OCI-M1 (cell line): Measurements from ENCODE around the gene FLNB.

Source experiments
- DNase-seq: peaks from one replicate; lab custom pipeline; 2025; lab: John Stamatoyannopoulos, UW

FLNB gene

DNA sequence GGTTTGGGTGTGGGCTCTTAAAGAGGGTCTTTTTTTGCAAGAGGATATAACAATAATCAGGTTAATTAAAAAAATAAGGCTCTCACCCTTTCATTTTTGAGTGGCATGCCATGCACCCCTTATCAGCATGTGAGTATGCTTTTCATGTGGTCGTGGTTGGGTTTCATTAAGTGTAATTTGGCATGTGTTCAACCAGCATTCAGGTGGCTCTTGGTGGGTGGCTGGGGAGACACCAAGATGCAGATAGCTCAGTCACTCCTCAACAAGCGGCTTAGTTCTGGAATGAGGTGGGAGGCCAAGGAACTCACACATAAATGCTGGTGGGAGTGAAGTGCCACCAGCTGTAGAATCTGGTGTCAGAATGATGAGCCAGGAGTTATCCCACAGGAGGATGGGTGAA is 66.8 kb downstream of the FLNB start:
- DNase-seq = peak; percentile 51

DNA sequence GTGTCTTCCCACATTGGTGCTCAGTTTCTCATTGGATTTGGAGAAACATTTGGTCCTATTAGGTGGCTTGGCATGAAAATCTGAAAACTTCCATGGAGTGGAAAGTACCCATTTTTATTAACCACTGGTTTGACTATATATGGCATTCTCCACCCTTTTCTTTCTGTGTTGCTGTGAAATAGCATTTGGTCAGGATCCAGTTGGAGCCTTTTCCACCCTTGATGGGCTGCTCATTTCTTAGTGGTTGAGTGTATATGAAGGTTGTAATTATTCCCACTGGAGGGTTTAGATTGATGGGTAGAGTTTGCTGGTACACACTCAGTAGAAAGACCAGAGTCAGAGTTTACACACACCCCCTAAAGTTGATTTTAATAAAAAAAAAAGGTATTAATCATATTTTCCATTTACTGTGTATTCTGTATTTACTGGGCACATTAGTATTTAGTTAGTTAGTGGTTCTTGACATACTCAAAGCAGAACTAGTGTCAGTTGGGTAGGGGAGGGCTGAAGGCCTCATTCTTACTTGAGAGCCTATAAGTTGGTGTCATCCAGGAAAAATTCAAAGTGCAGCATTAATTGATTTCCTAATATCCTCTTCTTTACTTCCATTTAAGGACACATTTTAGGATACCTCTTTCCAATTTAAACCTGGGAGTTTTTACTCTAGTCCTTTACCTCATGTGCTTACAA is 69.5 kb downstream of the FLNB start:
- DNase-seq = no peak

DNA sequence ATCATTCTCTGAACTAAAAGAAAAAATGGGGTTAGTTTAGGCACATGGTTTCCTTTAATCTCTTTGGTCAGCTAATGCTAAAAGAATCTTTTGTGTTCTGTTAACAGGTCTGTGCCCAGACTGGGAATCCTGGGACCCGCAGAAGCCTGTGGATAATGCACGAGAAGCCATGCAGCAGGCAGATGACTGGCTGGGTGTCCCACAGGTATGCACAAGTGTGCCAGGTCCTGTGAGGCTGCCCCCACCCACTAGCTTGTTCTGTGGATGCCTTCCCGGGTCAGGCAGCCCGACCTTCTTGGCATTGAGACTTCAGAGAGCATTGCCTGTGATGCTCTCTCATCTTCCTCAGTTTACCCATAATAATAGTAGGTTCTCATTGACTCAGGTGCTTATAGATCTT is 70.4 kb downstream of the FLNB start:
- DNase-seq = no peak

DNA sequence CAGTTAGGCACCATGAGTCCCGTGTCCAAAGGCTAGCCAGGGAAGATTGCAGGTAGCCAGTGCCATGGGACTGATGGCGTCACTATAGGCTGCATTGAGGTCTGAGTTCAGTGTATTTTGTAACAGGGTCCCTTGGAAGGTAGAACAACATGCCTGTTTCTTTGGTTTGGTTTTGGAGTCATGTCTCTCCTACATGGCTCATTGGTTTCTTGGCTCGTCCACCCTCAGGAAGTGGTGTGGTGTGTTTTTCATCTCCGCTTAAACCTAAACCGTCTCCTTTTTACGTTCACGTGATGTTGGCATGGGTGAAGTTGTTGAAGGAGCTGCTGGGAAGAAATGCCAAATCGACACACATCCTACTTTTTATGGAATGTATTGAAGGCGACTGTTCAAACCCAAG is 71.6 kb downstream of the FLNB start:
- no peak for DNase-seq

DNA sequence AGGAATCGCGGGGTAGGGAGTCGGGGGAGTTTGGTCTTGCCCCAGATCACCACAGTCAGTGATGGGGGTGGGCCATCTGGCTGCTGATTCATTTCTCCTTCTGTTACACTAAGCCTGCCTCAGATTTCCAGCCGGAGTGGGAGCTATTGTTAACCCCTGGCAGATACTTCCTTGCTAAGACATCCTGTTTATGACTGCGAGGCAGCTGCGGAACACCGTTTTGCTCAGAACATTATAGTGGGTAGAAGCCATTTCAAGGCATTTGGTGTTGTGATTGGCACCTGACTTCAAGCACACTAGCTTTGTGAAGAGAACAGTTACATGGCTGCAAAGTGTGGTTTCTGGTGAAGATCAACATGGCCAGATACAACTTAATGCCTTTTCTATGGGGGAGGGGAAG is 73.8 kb downstream of the FLNB start:
- DNase-seq = peak; percentile 77

DNA sequence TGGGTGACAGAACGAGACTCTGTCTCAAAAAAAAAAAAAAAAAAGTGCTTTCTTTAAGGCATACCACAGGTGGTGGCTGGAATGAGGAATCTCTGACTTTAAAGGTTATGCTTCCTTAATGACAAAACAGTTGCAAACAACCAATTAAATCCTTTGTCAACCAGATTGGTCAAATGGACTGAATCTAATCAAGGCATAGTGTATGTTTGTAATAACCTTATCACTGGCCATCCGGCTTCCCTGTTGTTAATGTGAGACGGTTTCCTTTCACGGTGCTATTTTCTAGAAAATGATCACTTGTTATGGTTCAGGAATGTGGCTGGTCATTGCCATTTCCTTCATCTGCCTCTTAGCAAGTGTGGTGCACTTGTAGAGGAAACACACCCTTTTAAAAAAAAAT is 75.9 kb downstream of the FLNB start:
- peak; percentile 76 for DNase-seq

DNA sequence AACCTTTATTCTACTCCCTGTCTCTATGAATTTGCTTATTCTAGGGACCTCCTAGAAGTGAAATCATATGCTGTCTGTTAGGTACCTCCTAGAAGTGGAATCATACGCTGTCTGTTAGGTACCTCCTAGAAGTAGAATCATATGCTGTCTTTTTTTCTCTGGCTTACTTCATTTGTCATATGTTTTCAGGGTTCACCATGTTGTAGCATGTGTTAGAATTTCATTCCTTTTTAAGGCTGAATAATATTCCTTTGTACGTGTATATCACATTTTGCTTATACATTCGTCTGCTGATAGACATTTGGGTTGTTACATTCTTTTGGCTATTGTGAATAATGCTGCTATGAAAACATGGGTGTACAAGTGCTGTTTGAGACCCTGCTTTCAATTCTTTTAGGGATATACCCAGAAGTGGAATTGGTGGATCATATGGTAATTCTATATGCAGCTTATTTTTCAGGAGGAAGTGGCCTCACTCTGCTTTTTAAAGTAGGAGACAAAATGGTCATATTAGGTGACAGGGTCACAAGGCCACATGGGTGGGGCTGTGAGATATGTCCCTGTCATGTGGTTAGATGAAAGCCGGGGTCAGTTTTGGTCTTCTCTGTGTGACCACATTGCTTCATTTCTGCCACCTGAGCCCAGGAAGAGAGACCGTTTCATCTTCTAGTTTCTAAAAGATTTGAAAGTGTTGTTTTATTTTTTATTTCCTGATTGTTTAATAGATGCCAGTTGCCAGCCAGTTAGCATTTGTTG is 76.7 kb downstream of the FLNB start:
- DNase-seq = peak; percentile 84

DNA sequence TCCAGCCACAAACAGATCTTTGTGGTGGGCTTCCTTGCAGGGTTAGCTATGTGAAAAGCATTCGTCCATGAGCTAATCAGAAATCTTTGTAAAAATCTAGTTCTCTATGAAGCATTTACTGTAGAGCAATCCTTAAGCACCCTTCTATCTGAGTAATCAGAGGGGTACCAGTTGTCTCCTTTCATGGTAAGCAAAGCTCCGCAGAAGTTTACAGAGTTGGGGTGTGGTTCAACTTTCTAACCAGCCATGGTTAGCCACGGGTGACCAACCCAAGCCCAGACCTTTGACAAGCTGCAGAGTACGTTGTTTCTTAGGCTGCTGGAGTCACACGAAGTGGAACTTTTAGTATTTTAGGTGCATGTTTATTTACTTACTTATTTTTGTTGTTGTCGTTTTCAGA is 77.4 kb downstream of the FLNB start:
- DNase-seq = peak; percentile 45

DNA sequence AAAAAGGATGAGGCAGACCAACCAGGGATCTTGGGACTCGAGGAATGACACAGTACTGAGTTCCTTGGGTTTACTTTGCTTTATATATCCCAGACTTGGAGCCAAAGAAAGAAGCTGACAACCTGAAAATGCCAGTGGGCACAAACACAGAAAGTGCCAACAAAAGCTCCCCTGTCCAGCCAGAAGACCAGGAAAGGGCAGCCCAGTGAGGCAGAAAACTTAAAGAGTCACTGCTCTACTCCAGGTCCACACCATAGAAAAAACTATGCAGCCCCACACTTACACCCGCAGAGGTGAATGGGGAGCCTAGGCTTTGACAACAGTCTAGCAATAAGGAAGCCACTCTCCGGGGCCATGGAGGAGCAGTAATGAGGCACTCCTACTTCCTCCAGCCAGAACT is 80.3 kb downstream of the FLNB start:
- DNase-seq = no peak

DNA sequence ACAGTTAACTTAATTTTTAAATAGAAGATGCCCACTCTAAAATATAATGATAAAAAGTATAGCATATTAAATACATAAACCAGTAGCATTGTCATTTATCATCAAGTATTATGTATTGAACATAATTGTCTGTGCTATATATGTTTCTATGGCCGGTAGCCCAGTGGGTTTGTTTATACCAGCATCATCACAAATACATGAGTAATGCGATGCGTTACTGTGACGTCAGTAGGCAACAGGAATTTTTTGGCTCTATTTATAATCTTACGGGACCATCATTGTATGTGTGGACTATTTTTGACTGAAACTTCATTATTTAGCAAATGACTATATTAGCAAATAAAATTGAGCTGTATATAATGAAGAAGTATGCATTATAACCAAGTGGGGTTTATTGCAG is 82.1 kb downstream of the FLNB start:
- no peak for DNase-seq

DNA sequence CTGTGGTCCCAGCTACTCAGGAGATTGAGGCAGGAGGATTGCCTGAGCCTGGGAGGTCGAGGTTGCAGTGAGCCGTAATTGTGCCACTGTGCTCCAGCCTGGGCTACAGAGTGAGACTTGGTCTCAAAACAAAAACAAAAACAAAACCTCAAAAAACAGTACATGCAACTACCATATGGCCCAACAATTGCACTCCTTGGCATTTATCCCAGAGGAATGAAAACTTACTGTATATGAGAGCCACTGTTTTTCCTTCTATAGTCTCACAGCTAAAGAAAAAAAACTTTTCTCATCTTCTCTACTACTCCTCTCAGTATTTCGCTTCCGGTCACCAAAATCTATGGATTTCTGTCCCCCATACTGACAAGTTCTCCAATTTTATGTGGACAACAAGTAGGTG is 84.3 kb downstream of the FLNB start:
- no peak for DNase-seq

DNA sequence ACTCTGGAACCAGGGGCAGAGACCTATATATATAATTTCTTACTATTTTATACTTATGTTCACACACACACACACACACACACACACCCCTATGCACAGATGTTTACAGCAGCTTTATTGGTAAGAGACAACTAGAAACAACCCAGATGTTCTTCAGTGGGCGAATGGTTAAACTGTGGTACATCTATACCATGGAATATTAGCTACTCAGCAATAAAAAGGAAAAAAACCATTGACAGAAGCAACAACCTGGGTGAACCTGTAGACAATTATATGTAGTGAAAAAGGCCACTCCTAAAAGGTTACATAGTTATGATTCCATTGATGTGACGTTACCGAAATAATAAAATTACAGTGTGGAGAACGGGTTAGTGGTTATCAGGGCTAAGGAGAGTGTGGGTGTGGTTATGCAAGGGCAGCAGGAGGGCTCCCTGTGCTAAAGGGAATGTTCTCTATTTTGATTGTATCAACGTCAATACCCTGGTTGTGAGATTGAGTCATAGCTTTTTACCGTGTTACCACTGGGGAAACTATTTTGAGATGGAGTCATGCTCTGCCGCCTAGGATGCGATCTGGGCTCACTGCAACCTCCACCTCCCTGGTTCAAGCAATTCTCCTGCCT is 85.5 kb downstream of the FLNB start:
- DNase-seq = no peak

DNA sequence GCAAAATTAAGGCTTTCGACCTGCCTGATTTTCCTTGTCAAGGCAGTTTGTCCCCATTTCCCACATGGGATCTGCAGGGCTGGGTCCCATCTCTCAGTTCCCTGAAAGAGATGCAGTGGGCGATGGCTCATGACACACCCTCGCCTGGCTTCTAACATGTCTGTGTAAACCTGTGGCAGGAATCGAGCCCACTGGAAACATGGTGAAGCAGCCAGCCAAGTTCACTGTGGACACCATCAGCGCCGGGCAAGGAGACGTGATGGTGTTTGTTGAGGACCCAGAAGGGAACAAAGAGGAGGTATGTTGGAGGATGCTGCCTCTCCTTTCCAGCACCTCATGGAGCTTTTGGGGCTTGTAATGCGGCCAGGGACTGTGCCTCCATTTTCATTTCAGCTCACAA is 86.4 kb downstream of the FLNB start:
- no peak for DNase-seq

DNA sequence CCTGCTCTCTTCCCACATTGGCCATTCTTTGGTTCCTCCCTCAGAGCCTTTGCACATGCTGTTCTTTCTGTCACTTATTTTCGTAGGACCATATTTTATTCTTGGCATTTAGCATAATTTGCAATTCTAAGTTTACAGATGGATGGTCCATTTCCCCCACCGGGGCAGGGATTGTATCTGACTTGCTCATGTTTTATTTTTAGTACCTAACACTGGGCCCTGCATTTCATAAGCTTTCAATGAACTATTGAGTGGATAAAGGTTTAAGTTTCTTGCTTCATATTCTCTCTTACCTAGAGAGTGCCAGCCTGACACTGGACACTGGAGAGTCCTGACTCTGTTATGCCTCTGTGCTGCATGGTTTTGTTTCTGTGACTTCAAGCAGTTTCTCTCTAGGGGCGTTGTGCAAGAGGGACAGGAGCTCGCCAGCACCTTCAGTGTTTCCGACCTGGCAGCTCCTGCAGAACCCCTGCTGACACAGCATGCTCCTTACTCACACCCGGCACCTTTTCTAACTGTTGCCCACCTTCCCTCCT is 87.4 kb downstream of the FLNB start:
- no peak for DNase-seq

DNA sequence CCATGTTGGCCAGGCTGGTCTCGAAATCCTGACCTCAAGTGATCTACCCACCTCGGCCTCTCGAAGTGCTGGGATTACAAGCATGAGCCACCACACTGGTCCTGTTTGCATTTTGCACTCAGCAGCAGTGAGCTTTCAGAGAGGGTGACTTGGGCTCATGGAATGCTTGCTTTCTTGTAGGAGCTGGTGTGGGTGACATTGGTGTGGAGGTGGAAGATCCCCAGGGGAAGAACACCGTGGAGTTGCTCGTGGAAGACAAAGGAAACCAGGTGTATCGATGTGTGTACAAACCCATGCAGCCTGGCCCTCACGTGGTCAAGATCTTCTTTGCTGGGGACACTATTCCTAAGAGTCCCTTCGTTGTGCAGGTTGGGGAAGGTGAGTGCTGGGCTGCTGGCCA is 90.3 kb downstream of the FLNB start:
- no peak for DNase-seq

DNA sequence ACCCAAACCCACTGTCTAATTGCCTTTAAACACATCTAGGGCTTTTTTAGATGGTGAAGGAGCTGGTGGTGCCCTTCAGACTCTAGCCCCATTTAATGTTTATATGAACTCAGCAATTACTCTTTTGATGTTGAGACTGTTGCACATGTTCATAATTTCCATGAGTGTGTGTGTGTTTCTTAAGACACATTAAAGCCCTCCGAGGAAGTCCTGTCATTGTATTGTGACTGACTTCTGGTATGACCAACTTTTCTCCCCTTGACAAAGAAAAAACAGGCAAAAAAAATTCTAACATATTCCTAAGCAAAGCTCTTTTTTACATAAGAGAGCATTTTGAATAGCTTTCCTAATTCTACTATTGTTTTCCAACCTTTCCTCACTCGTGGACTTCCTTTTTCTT is 91.6 kb downstream of the FLNB start:
- no peak for DNase-seq

DNA sequence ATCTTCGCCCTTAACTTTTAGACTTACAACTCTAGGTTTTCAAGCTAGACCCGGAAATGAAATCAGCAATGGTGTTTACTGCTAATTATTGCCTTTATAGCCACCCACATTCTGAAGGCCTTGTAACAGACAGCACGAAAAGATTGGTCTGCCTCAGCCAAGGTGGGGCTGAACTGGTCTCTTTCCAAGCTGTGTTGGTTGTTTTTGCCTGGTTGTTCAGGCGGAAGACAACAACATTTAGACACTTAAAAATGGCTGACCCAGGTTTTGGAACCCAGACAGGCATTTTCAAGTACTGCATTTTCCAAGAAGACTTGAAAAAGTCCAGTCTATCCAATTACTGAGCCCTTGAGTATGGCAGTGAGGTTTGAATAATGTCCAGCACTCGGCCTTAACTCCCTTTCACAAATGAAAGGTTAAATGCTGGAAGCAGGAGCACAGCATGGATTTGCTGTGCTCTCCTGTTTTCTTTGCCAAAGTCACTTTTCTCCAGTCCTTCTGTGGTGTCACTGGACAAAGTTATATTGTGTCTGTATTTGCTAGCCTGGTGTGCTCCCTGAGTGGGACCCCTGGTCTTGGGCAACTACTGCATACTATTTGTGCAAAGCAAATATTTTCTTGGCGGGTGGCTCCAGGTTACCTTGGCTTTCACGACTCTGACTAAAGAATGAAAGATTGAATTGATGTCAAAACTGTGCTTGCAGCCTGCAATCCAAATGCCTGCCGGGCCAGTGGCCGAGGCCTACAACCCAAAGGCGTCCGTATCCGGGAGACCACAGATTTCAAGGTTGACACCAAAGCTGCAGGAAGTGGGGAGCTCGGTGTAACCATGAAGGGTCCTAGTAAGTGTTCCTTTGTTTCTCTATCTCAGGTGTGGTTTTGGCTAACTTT is 93.5 kb downstream of the FLNB start:
- DNase-seq = no peak

DNA sequence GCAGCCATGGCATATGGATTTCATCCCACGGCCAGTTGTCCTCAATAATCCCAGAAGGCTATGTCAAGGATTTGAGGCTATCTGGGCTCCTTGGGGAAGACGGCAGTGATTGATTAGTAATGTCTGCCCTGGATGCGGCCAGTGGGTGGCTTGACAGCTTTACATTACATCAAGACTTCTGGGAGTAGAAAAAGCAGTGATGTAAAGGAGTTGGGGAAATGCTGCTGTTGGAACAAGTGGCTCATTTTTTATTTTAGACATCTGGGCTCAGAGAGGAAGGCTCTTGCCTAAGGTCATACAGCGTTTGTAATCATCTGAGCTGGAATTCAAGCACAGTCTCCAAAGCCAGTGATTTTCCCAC is 94.1 kb downstream of the FLNB start:
- no peak for DNase-seq

DNA sequence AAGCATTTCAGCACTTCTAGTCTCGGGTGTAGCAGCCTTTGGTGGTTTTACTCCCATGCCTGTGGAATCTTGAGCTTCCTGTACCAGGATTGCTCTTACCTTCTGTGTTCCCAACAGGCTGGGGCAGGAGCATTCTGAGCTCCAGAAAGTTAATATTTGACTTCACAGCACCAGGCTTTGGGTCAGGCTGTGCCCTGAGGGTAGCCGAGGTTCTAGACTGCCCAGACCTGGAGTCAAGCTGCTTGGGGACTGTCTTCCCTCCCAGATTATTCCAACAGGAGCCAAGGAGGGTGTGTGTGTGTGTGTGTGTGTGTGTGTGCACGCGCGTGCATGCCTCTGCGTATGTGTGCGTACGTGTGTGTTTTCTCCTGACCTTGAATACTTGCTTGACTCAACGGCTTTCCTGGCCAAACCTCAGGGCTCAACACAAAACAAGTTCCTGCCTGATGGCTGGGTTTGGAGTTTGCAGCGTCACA is 94.8 kb downstream of the FLNB start:
- no peak for DNase-seq

DNA sequence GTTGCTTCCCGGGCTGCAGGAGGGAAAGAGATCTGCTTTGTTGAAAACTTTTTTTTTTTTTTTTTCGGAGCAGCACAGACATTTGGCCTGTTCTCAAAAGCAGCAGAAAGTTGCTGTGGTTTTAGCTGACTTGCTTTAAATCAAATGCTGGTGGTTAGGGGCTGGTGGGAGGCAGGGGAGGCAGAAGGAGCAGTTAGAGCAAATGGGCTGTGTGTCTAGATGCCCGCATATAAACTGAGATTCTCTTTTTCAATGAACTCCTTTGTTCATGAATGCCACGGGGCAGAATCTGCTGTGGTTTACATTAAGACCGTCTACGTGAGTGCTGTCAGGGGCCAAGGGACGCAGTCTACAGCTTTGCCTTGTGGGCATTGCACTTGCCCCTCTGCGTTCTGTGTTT is 95.9 kb downstream of the FLNB start:
- DNase-seq = no peak

DNA sequence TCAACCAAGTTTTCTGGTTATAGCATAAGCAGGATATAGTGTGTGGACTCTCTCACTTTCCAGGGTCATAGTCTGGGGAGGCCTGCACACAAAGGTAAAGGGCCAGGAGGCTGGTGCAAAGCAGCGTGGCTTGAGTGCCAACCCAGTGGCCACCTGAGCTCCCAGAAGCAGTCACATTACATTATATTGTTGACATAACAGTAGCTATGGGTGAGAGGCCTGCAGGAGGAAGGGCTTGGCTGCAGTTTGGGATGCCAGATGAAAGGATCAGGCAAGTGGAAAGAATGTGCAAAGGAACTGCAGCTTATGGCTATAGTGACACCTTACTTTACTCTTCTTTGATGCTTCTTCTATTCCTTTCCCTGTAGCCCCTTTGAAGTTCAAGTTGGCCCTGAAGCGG is 96.5 kb downstream of the FLNB start:
- no peak for DNase-seq

DNA sequence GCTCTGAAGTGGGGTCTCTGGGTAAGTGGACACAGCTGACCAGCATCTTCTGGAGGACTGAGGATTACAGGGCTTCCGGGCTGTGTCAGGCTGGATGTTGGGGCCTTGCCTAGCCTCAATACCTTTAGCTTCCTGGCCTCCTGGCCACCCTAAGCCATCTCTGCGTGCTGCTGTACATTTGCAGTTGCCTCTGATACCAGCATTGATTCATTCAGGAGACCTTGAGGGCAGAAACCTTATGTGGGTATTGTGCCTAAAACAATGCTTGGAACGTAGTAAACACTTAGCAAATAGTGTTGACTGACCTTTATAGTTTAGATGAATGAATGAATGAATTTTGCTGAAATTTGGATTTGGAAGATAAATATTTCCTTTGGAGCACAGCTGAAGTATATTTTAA is 97.0 kb downstream of the FLNB start:
- no peak for DNase-seq
